HepG2 (cell line): Measurements from ENCODE around the gene PRKAR2B. TPM values are rescaled to one million over a fixed set of nuclear protein-coding genes. Genes with fewer than 3 reads are reported as not detected.

ENCODE experiments used
- FOXK2 ChIP-seq: fragments of 450-650 bp; IDR thresholded peaks from 2 replicates; pipeline ENCODE4 v1.6.1; 2016
- HDAC1 ChIP-seq: sonication (generic); formaldehyde crosslinking; IDR thresholded peaks from 2 replicates; pipeline ENCODE4 v1.5.1; 2020; ENCODE audit warnings: mild to moderate bottlenecking, missing genetic modification reagents
- KMT2B ChIP-seq: IDR thresholded peaks from 2 replicates; pipeline ENCODE4 v1.6.1; 2016; ENCODE audit warnings: missing genetic modification reagents, missing compliant biosample characterization
- MEF2D ChIP-seq: sonication (generic); formaldehyde crosslinking; IDR thresholded peaks from 2 replicates; pipeline ENCODE4 v1.5.1; 2020; ENCODE audit warnings: mild to moderate bottlenecking, missing genetic modification reagents
- NCOR1 ChIP-seq: fragments of 200-600 bp; sonication (generic); IDR thresholded peaks from 2 replicates; pipeline ENCODE4 v1.7.0; 2017; ENCODE audit warnings: antibody characterized with exemption, low read length, borderline replicate concordance
- NFKBIZ ChIP-seq: IDR thresholded peaks from 2 replicates; pipeline ENCODE4 v1.6.1; 2018; ENCODE audit warnings: missing genetic modification reagents, missing compliant biosample characterization
- NFYC ChIP-seq: IDR thresholded peaks from 2 replicates; pipeline ENCODE4 v1.6.1; 2016; ENCODE audit warnings: missing genetic modification reagents, missing compliant biosample characterization
- SALL1 ChIP-seq: sonication (generic); formaldehyde crosslinking; IDR thresholded peaks from 2 replicates; pipeline ENCODE4 v1.8.0; 2022; ENCODE audit warnings: mild to moderate bottlenecking, missing genetic modification reagents
- TEAD2 ChIP-seq: sonication (generic); formaldehyde crosslinking; IDR thresholded peaks from 2 replicates; pipeline ENCODE4 v1.9.0; 2021; ENCODE audit warnings: missing genetic modification reagents
- ZNF383 ChIP-seq: sonication (generic); formaldehyde crosslinking; IDR thresholded peaks from 2 replicates; pipeline ENCODE4 v1.4.0; 2020; ENCODE audit warnings: missing genetic modification reagents, mild to moderate bottlenecking, borderline replicate concordance
- ZNF605 ChIP-seq: sonication (generic); formaldehyde crosslinking; IDR thresholded peaks from 2 replicates; pipeline ENCODE4 v1.8.0; 2022; ENCODE audit warnings: mild to moderate bottlenecking, missing genetic modification reagents
- ZNF776 ChIP-seq: sonication (generic); formaldehyde crosslinking; IDR thresholded peaks from 2 replicates; pipeline ENCODE4 v1.4.0; 2020; ENCODE audit warnings: mild to moderate bottlenecking, missing genetic modification reagents
- ZSCAN9 ChIP-seq: IDR thresholded peaks from 2 replicates; pipeline ENCODE4 v1.6.1; 2016; ENCODE audit warnings: borderline replicate concordance
- polyA plus RNA-seq, 8 experiments: library from polyadenylated mRNA; depleted of rRNA in 3 of 8; stranded (reverse) in 7 of 8; unstranded in 1 of 8; fragments of >200 nt; fragmentation: Illumina TruSeq in 4 of 8; extraction: Trizol in 4 of 8; gene quantifications; 2 replicates each; pipeline versions ENCODE4 v1.2.1 to v1.2.3, GENCODE V29; 2011 to 2016; ENCODE audit warnings: low read depth in 4 of 8, missing spikeins in 1 of 8, mixed read lengths in 1 of 8; ENCODE audit not compliant: insufficient read depth in 1 of 8
- total RNA-seq, 5 experiments: library from RNA; depleted of rRNA; stranded (reverse); fragments of >200 nt; fragmentation: Illumina TruSeq; extraction: Trizol; gene quantifications; 2 replicates each; pipeline ENCODE4 v1.2.3, GENCODE V29; 2016; ENCODE audit warnings: low read depth in 1 of 5
- TF ChIP-seq, protein P1 (sequence below): sonication (generic); formaldehyde crosslinking; IDR thresholded peaks from 2 replicates; pipeline ENCODE4 v1.4.0; 2020; ENCODE audit warnings: missing genetic modification reagents, borderline replicate concordance
- TF ChIP-seq, protein P2 (sequence below), 2 experiments: sonication (generic) in 1 of 2; formaldehyde crosslinking in 1 of 2; IDR thresholded peaks; 2 replicates each; pipeline versions ENCODE4 v1.4.0 to v1.6.1; 2016 to 2020; ENCODE audit warnings: borderline replicate concordance in 1 of 2, low read depth in 1 of 2, mild to moderate bottlenecking in 1 of 2, missing genetic modification reagents in 1 of 2
- TF ChIP-seq, protein P3 (sequence below): sonication (generic); formaldehyde crosslinking; IDR thresholded peaks from 2 replicates; pipeline ENCODE4 v1.5.1; 2020; ENCODE audit warnings: mild to moderate bottlenecking, moderate library complexity, missing genetic modification reagents
- TF ChIP-seq, protein P4 (sequence below): sonication (generic); formaldehyde crosslinking; IDR thresholded peaks from 2 replicates; pipeline ENCODE4 v1.8.0; 2022; ENCODE audit warnings: missing genetic modification reagents, low read depth, mild to moderate bottlenecking, borderline replicate concordance

The PRKAR2B gene
- total and polyA plus RNA-seq, 2 of the 13 experiments (the other 11 are each of a cell fraction or from before 2014, with no cell fraction given), result not detected

DNA sequence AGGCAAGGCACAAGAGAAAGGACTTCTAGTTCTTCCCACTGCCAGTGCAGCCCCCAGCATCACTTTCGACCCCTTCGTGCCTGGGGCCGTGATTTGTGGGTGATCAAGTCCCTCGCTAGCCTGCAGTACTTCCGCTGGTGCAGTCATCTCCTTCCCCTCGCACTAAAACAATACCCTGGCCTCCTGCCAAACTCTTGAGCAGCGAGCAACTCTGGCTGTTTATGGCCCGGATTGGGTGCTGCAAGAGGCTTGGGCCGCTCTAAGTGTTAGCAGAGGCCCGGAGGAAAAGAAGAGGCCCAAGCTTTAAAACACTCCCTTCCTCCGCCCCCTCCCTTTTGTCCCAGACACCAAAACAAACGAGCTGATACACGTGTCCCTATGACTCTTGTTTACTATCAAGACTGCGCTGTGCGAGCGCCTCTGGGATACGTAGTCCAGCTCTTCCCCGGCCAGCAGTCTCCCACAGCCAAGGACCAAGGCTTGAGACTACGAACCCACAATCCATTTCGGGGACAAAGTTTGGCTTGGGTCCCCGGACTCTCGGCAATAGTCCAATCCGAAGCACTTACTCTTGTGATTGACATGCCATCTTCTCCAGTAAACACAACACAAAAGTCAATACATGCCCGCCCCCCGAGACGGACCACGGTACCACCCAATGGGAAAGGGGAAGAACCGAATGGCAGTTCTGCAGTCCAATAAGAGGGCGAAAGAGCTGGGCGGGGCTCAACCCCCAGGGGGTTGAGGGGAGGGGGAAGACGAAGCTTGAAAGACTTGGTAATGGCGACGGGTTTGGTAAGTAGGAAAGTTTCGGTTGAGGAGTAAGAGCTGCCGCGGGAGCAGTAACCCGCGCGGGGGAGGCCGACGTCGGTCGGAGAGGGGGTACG lies 124.0 kb downstream of the PRKAR2B start, which contains the start of gene HBP1 (continued):
- TF ChIP-seq, protein P1, sequence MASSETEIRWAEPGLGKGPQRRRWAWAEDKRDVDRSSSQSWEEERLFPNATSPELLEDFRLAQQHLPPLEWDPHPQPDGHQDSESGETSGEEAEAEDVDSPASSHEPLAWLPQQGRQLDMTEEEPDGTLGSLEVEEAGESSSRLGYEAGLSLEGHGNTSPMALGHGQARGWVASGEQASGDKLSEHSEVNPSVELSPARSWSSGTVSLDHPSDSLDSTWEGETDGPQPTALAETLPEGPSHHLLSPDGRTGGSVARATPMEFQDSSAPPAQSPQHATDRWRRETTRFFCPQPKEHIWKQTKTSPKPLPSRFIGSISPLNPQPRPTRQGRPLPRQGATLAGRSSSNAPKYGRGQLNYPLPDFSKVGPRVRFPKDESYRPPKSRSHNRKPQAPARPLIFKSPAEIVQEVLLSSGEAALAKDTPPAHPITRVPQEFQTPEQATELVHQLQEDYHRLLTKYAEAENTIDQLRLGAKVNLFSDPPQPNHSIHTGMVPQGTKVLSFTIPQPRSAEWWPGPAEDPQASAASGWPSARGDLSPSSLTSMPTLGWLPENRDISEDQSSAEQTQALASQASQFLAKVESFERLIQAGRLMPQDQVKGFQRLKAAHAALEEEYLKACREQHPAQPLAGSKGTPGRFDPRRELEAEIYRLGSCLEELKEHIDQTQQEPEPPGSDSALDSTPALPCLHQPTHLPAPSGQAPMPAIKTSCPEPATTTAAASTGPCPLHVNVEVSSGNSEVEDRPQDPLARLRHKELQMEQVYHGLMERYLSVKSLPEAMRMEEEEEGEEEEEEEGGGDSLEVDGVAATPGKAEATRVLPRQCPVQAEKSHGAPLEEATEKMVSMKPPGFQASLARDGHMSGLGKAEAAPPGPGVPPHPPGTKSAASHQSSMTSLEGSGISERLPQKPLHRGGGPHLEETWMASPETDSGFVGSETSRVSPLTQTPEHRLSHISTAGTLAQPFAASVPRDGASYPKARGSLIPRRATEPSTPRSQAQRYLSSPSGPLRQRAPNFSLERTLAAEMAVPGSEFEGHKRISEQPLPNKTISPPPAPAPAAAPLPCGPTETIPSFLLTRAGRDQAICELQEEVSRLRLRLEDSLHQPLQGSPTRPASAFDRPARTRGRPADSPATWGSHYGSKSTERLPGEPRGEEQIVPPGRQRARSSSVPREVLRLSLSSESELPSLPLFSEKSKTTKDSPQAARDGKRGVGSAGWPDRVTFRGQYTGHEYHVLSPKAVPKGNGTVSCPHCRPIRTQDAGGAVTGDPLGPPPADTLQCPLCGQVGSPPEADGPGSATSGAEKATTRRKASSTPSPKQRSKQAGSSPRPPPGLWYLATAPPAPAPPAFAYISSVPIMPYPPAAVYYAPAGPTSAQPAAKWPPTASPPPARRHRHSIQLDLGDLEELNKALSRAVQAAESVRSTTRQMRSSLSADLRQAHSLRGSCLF (CRISPR knock-in tag), result no peak
- TF ChIP-seq KMT2B (CRISPR knock-in tag) (peak; percentile 45; the same call in 1 of the 2 replicates), SALL1 (CRISPR knock-in tag) (peak; percentile 58; the same call in 1 of the 2 replicates), FOXK2 (peak; percentile 100), ZNF776 (CRISPR knock-in tag) (no peak), NFKBIZ (peak; percentile 7; the same call in 1 of the 2 replicates), HDAC1 (CRISPR knock-in tag) (peak; percentile 79; the same call in 1 of the 2 replicates), NFYC (CRISPR knock-in tag) (peak; percentile 98), ZNF605 (CRISPR knock-in tag) (peak; percentile 68), NCOR1 (peak; percentile 72; the same call in 1 of the 2 replicates), ZSCAN9 (CRISPR knock-in tag) (peak; percentile 18; the same call in 1 of the 2 replicates), TEAD2 (no peak), ZNF383 (CRISPR knock-in tag) (no peak), MEF2D (CRISPR knock-in tag) (no peak; the same call in 1 of the 2 replicates)
- TF ChIP-seq, protein P2, sequence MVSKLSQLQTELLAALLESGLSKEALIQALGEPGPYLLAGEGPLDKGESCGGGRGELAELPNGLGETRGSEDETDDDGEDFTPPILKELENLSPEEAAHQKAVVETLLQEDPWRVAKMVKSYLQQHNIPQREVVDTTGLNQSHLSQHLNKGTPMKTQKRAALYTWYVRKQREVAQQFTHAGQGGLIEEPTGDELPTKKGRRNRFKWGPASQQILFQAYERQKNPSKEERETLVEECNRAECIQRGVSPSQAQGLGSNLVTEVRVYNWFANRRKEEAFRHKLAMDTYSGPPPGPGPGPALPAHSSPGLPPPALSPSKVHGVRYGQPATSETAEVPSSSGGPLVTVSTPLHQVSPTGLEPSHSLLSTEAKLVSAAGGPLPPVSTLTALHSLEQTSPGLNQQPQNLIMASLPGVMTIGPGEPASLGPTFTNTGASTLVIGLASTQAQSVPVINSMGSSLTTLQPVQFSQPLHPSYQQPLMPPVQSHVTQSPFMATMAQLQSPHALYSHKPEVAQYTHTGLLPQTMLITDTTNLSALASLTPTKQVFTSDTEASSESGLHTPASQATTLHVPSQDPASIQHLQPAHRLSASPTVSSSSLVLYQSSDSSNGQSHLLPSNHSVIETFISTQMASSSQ (IDR thresholded peaks at IDR 0.05; ENCODE audit: low read depth), result no peak; the same call in 1 of the 2 replicates
- TF ChIP-seq, protein P2 (CRISPR knock-in tag; IDR thresholded peaks at IDR 0.05; ENCODE audit: borderline replicate concordance), result peak; percentile 7; the same call in 1 of the 2 replicates
- TF ChIP-seq, protein P3, sequence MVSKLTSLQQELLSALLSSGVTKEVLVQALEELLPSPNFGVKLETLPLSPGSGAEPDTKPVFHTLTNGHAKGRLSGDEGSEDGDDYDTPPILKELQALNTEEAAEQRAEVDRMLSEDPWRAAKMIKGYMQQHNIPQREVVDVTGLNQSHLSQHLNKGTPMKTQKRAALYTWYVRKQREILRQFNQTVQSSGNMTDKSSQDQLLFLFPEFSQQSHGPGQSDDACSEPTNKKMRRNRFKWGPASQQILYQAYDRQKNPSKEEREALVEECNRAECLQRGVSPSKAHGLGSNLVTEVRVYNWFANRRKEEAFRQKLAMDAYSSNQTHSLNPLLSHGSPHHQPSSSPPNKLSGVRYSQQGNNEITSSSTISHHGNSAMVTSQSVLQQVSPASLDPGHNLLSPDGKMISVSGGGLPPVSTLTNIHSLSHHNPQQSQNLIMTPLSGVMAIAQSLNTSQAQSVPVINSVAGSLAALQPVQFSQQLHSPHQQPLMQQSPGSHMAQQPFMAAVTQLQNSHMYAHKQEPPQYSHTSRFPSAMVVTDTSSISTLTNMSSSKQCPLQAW (CRISPR knock-in tag), result peak; percentile 41
- TF ChIP-seq, protein P4, sequence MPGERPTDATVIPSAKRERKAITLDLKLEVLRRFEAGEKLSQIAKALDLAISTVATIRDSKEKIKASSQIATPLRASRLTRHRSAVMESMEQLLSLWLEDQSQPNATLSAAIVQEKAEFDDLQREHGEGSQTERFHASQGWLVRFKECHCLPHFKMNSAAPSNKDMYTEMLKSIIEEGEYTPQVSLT (CRISPR knock-in tag), result no peak
